B cell (primary cell): ENCODE data around the gene ANKLE1. TPM values are rescaled to one million over a fixed set of nuclear protein-coding genes. Genes with fewer than 3 reads are reported as not detected.

Source experiments
- ATAC-seq: fragments of 200-7000 bp; cut with Tn5 transposase; one replicate; pipeline ENCODE4 v1.10.0; 2021; ENCODE audit warnings: low read depth, mild to moderate bottlenecking, moderate number of reproducible peaks, moderate library complexity
- CTCF ChIA-PET: fragments of 350-600 bp; sonication (Branson Sonifier 250); formaldehyde crosslinking; loops from one replicate; lab custom pipeline; 2021; ENCODE audit warnings: antibody characterized with exemption, inconsistent platforms; lab: Charles Lee
- POLR2A ChIA-PET: fragments of 350-600 bp; sonication (Branson Sonifier 250); formaldehyde crosslinking; loops from one replicate; lab custom pipeline; 2021; ENCODE audit warnings: antibody characterized with exemption; lab: Charles Lee
- DNase-seq: peaks from one replicate; pipeline ENCODE4 v3.0.0; 2013
- H2AFZ ChIP-seq: 2 replicates; pipeline ENCODE4 v1.6.1; 2012; ENCODE audit warnings: mild to moderate bottlenecking, low read depth, low read length; ENCODE audit not compliant: insufficient read depth, poor library complexity, severe bottlenecking
- H3K27ac ChIP-seq, 2 donors: 1 replicate in 1 of 2; 2 replicates in 1 of 2; pipeline ENCODE4 v1.5.1; 2012 to 2013; ENCODE audit warnings: low read length in 2 of 2, mild to moderate bottlenecking in 2 of 2, moderate library complexity in 1 of 2
- H3K27me3 ChIP-seq, 4 experiments: fragments of 200-600 bp in 1 of 4; sonication (generic) in 1 of 4; replicated peaks in 1 of 4; 1 replicate in 2 of 4; 2 replicates in 2 of 4; pipeline versions ENCODE4 v1.6.1 to v1.7.0; 2013 to 2016; ENCODE audit warnings: low read length in 3 of 4, mild to moderate bottlenecking in 2 of 4, mixed read lengths in 1 of 4, moderate library complexity in 1 of 4; ENCODE audit not compliant: insufficient read depth in 4 of 4, control insufficient read depth in 3 of 4; ENCODE audit errors: control extremely low read depth in 1 of 4
- H3K36me3 ChIP-seq, 2 experiments: replicated peaks in 1 of 2; 1 replicate in 1 of 2; 2 replicates in 1 of 2; pipeline versions ENCODE4 v1.6.1 to v1.7.1; 2013; ENCODE audit warnings: low read length in 1 of 2; ENCODE audit not compliant: insufficient read depth in 2 of 2, control insufficient read depth in 1 of 2; ENCODE audit errors: control extremely low read depth in 1 of 2, extremely low read depth in 1 of 2
- H3K4me1 ChIP-seq, 2 donors: fragments of 200-600 bp in 1 of 2; sonication (generic) in 1 of 2; 1 replicate in 1 of 2; 2 replicates in 1 of 2; pipeline versions ENCODE4 v1.5.1 to v1.6.1; 2013 to 2017; ENCODE audit warnings: low read length in 2 of 2; ENCODE audit not compliant: control insufficient read depth in 2 of 2, insufficient read depth in 2 of 2
- H3K4me2 ChIP-seq: replicated peaks from 2 replicates; pipeline ENCODE3; 2012; ENCODE audit warnings: mild to moderate bottlenecking, low read depth, low read length; ENCODE audit not compliant: poor library complexity, severe bottlenecking
- H3K4me3 ChIP-seq, 5 experiments: fragments of 200-600 bp in 1 of 5; sonication (generic) in 1 of 5; 1 replicate in 3 of 5; 2 replicates in 2 of 5; pipeline versions ENCODE4 v1.5.1 to v1.7.0; 2011 to 2016; ENCODE audit warnings: low read length in 4 of 5, mild to moderate bottlenecking in 4 of 5, low read depth in 2 of 5, control low read depth in 1 of 5, moderate library complexity in 1 of 5; ENCODE audit not compliant: insufficient read depth in 1 of 5; ENCODE audit errors: control extremely low read depth in 1 of 5, extremely low read depth in 1 of 5
- H3K79me2 ChIP-seq: fragments of 200-600 bp; sonication (generic); one replicate; pipeline ENCODE4 v1.6.0; 2016; ENCODE audit warnings: low read length; ENCODE audit not compliant: control insufficient read depth, insufficient read depth
- H3K9ac ChIP-seq: fragments of 200-600 bp; sonication (generic); 2 replicates; pipeline ENCODE4 v1.6.1; 2017; ENCODE audit warnings: mild to moderate bottlenecking, low read length, moderate library complexity
- H3K9me3 ChIP-seq, 3 donors: one replicate each; pipeline versions ENCODE4 v1.6.1 to v1.7.1; 2013; ENCODE audit warnings: low read length in 2 of 3; ENCODE audit not compliant: control insufficient read depth in 2 of 3, insufficient read depth in 1 of 3; ENCODE audit errors: control extremely low read depth in 1 of 3
- H4K20me1 ChIP-seq: 2 replicates; pipeline ENCODE4 v1.6.0; 2012; ENCODE audit warnings: mild to moderate bottlenecking, low read length; ENCODE audit not compliant: insufficient read depth, control insufficient read depth, poor library complexity, severe bottlenecking
- H3K27ac Mint-ChIP-seq: one replicate; pipeline ENCODE4 v1.8.0; 2021; ENCODE audit warnings: mixed read lengths
- H3K27me3 Mint-ChIP-seq: one replicate; pipeline ENCODE4 v1.8.0; 2021; ENCODE audit warnings: mixed read lengths
- H3K4me1 Mint-ChIP-seq: one replicate; pipeline ENCODE4 v1.8.0; 2021; ENCODE audit warnings: mixed read lengths
- H3K4me3 Mint-ChIP-seq: one replicate; pipeline ENCODE4 v1.8.0; 2021; ENCODE audit warnings: mixed read lengths
- H3K9me3 Mint-ChIP-seq: one replicate; pipeline ENCODE4 v1.8.0; 2022; ENCODE audit warnings: mixed read lengths; ENCODE audit not compliant: insufficient read depth
- CTCF ChIP-seq: fragments of 200-600 bp; IDR thresholded peaks from one replicate; pipeline ENCODE4 v1.8.0; 2022; ENCODE audit warnings: antibody characterized with exemption, mild to moderate bottlenecking
- EZH2 ChIP-seq: IDR thresholded peaks from 2 replicates; pipeline ENCODE4 v1.6.1; 2012; ENCODE audit warnings: borderline replicate concordance, low read depth, mild to moderate bottlenecking, moderate library complexity, low read length; ENCODE audit not compliant: insufficient read depth, poor library complexity, severe bottlenecking
- WGBS: methylation state at CpG from one replicate; pipeline ENCODE4 v1.1.5; 2013; ENCODE audit warnings: missing lambda C conversion rate; ENCODE audit not compliant: insufficient coverage; 5-methylcytosine and 5-hydroxymethylcytosine counted together
- intact Hi-C: fragments of 100-400 bp; cut with micrococcal nuclease; formaldehyde crosslinking; loops from one replicate; pipeline ENCODE4 v1.10.0; 2022
- polyA plus RNA-seq: library from polyadenylated mRNA; depleted of rRNA; stranded (reverse); fragments of >200 nt; gene quantifications from 2 replicates; pipeline ENCODE4 v1.2.3, GENCODE V29; 2012
- total RNA-seq, 2 donors: library from RNA; stranded (reverse); fragments of 120-200 nt in 1 of 2; gene quantifications; 1 replicate in 1 of 2; 2 replicates in 1 of 2; pipeline versions ENCODE4 v1.2.3 to v1.2.4, GENCODE V29; 2013 to 2022

ANKLE1 gene
- total and polyA plus RNA-seq, 2 donors (not counting 1 experiment from before 2014, with no cell fraction given): 6.2 to 7.6 TPM

DNA sequence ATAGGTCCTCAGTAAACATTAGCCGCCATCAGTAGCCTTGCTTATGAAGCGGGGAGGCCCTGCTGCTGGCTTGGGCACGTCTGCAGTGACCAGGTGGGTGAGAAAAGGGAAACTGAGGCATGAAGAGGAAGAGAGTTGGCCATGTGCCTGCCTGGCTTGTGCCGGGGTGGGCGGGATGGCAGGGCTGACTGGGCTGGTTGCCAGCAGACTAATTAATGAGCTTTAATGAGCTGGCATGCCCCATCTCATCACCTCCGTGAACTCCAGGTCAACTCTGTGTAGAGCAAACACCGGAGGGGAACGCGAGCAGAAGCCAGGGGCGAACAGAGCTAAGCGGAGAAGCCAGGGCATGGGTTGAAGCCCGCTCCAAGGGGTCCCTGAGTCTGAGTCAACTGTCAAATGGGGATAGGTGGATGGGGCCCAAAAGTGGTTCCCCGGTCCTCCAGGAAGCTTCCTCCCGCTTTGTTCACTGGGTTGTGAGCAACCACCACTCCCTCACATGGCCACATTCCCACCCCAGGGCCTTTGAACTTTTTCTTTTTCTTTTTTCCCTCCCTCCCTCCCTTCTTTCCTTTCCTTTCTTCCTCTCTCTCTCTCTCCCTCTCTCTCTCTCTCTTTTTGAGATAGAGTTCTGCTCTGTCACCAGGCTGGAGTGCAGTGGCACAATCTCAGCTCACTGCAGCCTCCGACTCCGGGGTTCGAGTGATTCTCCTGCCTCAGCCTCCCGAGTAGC is 44.7 kb upstream of the ANKLE1 start:
- no peak for ATAC-seq
- no peak for DNase-seq
- Mint-ChIP-seq H3K4me1 (peaks cover 10% of the 10 kb centered on the region), H3K9me3 (no peaks in the 10 kb centered on the region), H3K27me3 (no peaks in the 10 kb centered on the region), H3K4me3 (peak overlapping the region; percentile 12), H3K27ac (no peak overlapping the region)
- Histone ChIP-seq H4K20me1 (no peaks in the 10 kb centered on the region), H3K4me1 (peaks cover 8 to 11% of the 10 kb centered on the region in 2 donors), H3K4me2 (no peak overlapping the region), H3K9me3 (peaks cover 0 to 5% (median 0%) of the 10 kb centered on the region in 3 donors), H3K36me3 (no peaks in the 10 kb centered on the region), H2AFZ (no peak overlapping the region), H3K79me2 (peaks cover 7% of the 10 kb centered on the region), H3K27me3 (no peaks in the 10 kb centered on the region), H3K27ac (no peak overlapping the region), H3K9ac (no peak overlapping the region), H3K4me3 (no peak overlapping the region)
- TF ChIP-seq EZH2: no peak
- no peak for TF ChIP-seq CTCF
- 93% methylated on average over 13 of the region's 18 CpGs for WGBS
- POLR2A ChIA-PET: interaction anchor here (0.5 to 1.4 kb wide), 4 partner anchors 11 to 284 kb away, joined by 3 read pairs; partner anchors contain the start of gene OCEL1
- intact Hi-C loops: no loop called here
- CTCF ChIA-PET: interaction anchor here (1.2 to 1.5 kb wide), 2 partner anchors 23 to 37 kb away, joined by 5 read pairs; no protein-coding TSS in a partner anchor
